HG03565 (cell line): ENCODE data around the gene CPXM2.

Source experiments
- ATAC-seq: cut with Tn5 transposase; IDR thresholded peaks from one replicate; pipeline ENCODE4 v1.9.1; 2021; ENCODE audit warnings: mild to moderate bottlenecking, moderate library complexity; ENCODE audit not compliant: unreplicated experiment

Gene CPXM2

GRCh38 chr10:123906296-123906695 is 14.7 kb upstream of the CPXM2 start:
- no peak for ATAC-seq

GRCh38 chr10:123904834-123905409 is 13.3 kb upstream of the CPXM2 start:
- no peak for ATAC-seq

GRCh38 chr10:123903621-123904020 is 12.0 kb upstream of the CPXM2 start:
- ATAC-seq: no peak

GRCh38 chr10:123901621-123902020 is 10.0 kb upstream of the CPXM2 start:
- no peak for ATAC-seq

GRCh38 chr10:123897146-123897545 is 5.5 kb upstream of the CPXM2 start:
- ATAC-seq: no peak

- ATAC-seq: no peak
Measured at GRCh38 chr10:123896246-123896927, 4.8 kb upstream of the CPXM2 start.

GRCh38 chr10:123893651-123894050 is 2.0 kb upstream of the CPXM2 start:
- ATAC-seq: no peak

- no peak for ATAC-seq
Measured at GRCh38 chr10:123890756-123891143, 857 bp downstream of the CPXM2 start.

GRCh38 chr10:123890226-123890625 is 1.4 kb downstream of the CPXM2 start:
- no peak for ATAC-seq

- no peak for ATAC-seq
Measured at GRCh38 chr10:123889821-123890220, 1.8 kb downstream of the CPXM2 start.

- no peak for ATAC-seq
Measured at GRCh38 chr10:123888751-123889150, 2.9 kb downstream of the CPXM2 start.

- ATAC-seq: no peak
Measured at GRCh38 chr10:123888256-123888655, 3.4 kb downstream of the CPXM2 start.

GRCh38 chr10:123886292-123886691 is 5.3 kb downstream of the CPXM2 start:
- no peak for ATAC-seq

- no peak for ATAC-seq
Measured at GRCh38 chr10:123885406-123886170, 6.0 kb downstream of the CPXM2 start.

GRCh38 chr10:123884907-123885381 is 6.7 kb downstream of the CPXM2 start:
- ATAC-seq: no peak

- no peak for ATAC-seq
Measured at GRCh38 chr10:123884351-123884906, 7.2 kb downstream of the CPXM2 start.

GRCh38 chr10:123883673-123884320 is 7.8 kb downstream of the CPXM2 start:
- no peak for ATAC-seq

- ATAC-seq: no peak
Measured at GRCh38 chr10:123882681-123883445, 8.7 kb downstream of the CPXM2 start.

GRCh38 chr10:123882177-123882576 is 9.4 kb downstream of the CPXM2 start:
- ATAC-seq: no peak

- no peak for ATAC-seq
Measured at GRCh38 chr10:123879606-123880257, 11.9 kb downstream of the CPXM2 start.
